ENCODE measurements around the gene LAMA3.

- TF ChIP-seq ZBTB7A (tag by site-specific recombination; IDR thresholded peaks at IDR 0.05; ENCODE audit: low read depth) (no peak), ZBTB1 (tag by site-specific recombination; IDR thresholded peaks at IDR 0.05) (no peak), CTCF (tag by site-specific recombination; IDR thresholded peaks at IDR 0.05) (no peak), SETDB1 (IDR thresholded peaks at IDR 0.05; ENCODE audit: insufficient read length, low read length) (no peak)
These were observed 110.3 kb downstream of the LAMA3 start for GRCh38 chr18:23799540-23799939.
